Brain microvascular endothelial cell (primary cell): Measurements from ENCODE around the gene TSPAN14.

Experiments used
- DNase-seq: peaks from one replicate; pipeline ENCODE4 v3.0.0-alpha.2; 2020
- H3K27ac ChIP-seq: fragments of 250-450 bp; sonication (Bioruptor Pico); 2 replicates; pipeline ENCODE4 v1.5.1; 2020; ENCODE audit warnings: mild to moderate bottlenecking, moderate library complexity
- H3K27me3 ChIP-seq: fragments of 250-450 bp; sonication (Bioruptor Pico); replicated peaks from 2 replicates; pipeline ENCODE4 v1.5.1; 2020; ENCODE audit warnings: mild to moderate bottlenecking
- H3K36me3 ChIP-seq: fragments of 250-450 bp; sonication (Bioruptor Pico); replicated peaks from 2 replicates; pipeline ENCODE4 v1.5.1; 2020; ENCODE audit warnings: mild to moderate bottlenecking
- H3K4me3 ChIP-seq: 2 replicates; pipeline ENCODE4 v1.5.1; 2011; ENCODE audit warnings: low read depth, mild to moderate bottlenecking, control low read depth, low read length, moderate library complexity
- CTCF ChIP-seq: IDR thresholded peaks from 2 replicates; pipeline ENCODE4 v1.5.1; 2011; ENCODE audit warnings: low read depth, mild to moderate bottlenecking, moderate library complexity, low read length, control low read depth, inconsistent platforms; ENCODE audit errors: missing control alignments
- in situ Hi-C: cut with HindIII; loops from 2 replicates; pipeline ENCODE4 v1.10.0; 2017; ENCODE audit warnings: low sequenced_read_pairs, low pct_ligation_motif_present

Gene TSPAN14

DNA sequence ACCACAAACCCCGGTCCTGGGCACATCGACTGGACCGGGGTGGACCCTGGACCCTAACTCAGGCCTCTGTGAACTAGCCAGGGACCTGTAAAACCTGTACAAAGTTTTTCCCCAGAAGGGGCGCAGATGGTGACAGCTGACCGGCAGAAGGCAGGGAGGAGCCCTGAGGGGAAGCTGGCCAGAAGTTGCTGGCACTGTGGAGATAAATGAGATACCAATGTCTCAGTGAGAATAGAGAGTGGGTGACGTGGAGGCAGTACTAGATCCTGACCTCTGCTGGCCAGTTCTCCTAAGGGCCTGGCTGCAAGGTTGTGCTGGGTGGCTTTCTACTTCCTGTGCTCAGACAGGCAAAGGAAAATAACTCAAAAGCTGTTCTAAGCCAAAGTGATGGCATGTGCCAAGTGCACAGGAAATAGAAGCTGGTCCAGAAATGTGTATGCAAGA lies 10.6 kb upstream of the TSPAN14 start:
- no peak overlapping the region for H3K4me3 ChIP-seq

DNA sequence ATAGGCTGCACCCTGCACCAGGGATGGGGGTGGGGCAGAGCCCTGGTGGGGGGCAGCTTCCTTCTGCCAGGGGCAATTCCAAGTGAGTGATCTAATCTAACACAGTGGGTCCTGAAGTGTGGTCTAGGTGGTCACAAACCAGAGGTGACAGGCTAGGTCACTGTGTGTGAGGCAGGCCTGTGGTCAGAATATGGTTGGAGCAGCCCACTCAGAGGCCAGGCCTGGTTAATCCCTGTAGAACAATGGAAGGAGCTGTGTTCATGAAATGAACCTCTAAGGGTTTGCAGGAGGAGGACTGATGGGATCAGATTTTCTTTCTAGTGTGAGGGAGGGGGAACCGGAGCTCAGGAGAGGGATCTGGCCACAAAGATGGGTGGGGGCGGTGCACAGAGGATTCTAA lies 10.0 kb upstream of the TSPAN14 start:
- no peak for TF ChIP-seq CTCF

More for the DNA sequence above, 10.6 kb upstream of the TSPAN14 start:
- Histone ChIP-seq H3K27me3 (no peaks in the 10 kb centered on the region), H3K36me3 (no peaks in the 10 kb centered on the region), H3K27ac (no peak overlapping the region)
- in situ Hi-C loops = no loop called here
- TF ChIP-seq CTCF = peak; percentile 57
- no peak for DNase-seq

GRCh38 chr10:80444646-80445319 lies 9.3 kb upstream of the TSPAN14 start:
- Histone ChIP-seq H3K4me3 (no peak overlapping the region), H3K27me3 (no peaks in the 10 kb centered on the region), H3K36me3 (no peaks in the 10 kb centered on the region), H3K27ac (no peak overlapping the region)
- peak; percentile 56 for DNase-seq
- in situ Hi-C loops = no loop called here
- TF ChIP-seq CTCF = peak; percentile 89

More for the DNA sequence above, 10.0 kb upstream of the TSPAN14 start:
- in situ Hi-C loops = no loop called here
- Histone ChIP-seq H3K27ac (no peak overlapping the region), H3K4me3 (no peak overlapping the region), H3K36me3 (no peaks in the 10 kb centered on the region), H3K27me3 (no peaks in the 10 kb centered on the region)
- no peak for DNase-seq

DNA sequence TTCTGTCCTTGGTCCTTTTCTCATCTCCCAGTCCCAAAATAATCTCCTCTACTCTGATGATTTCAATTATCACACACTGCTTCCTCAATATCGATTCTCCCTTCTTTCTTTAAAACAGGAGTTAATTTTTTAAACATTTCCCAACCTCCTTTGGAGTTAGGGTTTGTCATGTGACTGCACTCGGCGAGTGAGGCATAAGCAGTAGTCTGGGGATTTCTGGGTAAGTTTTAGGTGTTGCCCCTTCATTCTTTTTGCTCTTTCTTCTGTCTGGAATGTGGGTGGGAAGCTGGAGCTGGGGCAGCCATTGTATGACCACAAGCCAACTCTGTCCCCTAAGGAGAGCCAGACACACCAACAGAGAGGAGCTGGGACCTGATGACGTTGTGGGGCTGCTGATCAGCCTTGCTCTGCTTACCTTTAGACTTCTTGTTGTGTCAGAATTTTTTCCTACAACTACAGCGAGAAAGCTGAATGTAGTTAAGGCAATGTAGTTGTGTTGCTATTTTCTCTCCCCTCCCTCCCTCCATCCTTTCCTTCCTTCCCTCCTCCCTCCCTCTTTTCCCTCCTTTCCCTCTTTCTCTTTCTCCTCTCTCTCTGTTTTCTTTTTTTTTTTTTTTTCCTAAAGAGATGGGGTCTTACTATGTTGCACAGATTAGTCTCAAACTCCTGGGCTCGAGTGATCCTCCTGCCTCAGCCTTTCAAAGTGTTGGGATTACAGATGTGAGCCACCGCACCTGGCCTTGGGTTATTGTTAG lies 6.5 kb upstream of the TSPAN14 start:
- Histone ChIP-seq H3K4me3 (no peak overlapping the region), H3K27me3 (no peaks in the 10 kb centered on the region), H3K27ac (no peak overlapping the region), H3K36me3 (no peaks in the 10 kb centered on the region)
- in situ Hi-C loops = no loop called here
- TF ChIP-seq CTCF = no peak
- DNase-seq = no peak

- no peak for TF ChIP-seq CTCF
- no peak overlapping the region for H3K4me3 ChIP-seq
- no peaks in the 10 kb centered on the region for H3K27me3 ChIP-seq
- in situ Hi-C loops = no loop called here
- H3K27ac ChIP-seq = no peak overlapping the region
- no peaks in the 10 kb centered on the region for H3K36me3 ChIP-seq
- DNase-seq = no peak
These were observed 5.7 kb upstream of the TSPAN14 start for GRCh38 chr10:80448209-80448942.
